Psoas muscle (tissue), 8 donors: Measurements from ENCODE around the gene EPO. TPM values are rescaled to one million over a fixed set of nuclear protein-coding genes. Genes with fewer than 3 reads are reported as not detected.

ENCODE experiments used
- ATAC-seq, 4 donors: fragments of 200-7000 bp; cut with Tn5 transposase; one replicate each; pipeline ENCODE4 v1.9.1; 2020; ENCODE audit warnings: moderate library complexity in 3 of 4, mild to moderate bottlenecking in 2 of 4
- DNase-seq, 2 donors: peaks; one replicate each; pipeline ENCODE4 v3.0.0-alpha.2; 2020
- H3K27ac ChIP-seq: fragments of 200-600 bp; one replicate; pipeline ENCODE4 v1.8.0; 2022
- H3K27me3 ChIP-seq, 3 donors: fragments of 200-600 bp in 1 of 3; one replicate each; pipeline versions ENCODE4 v1.6.1 to v1.8.0; 2013 to 2022; ENCODE audit warnings: low read length in 2 of 3, mild to moderate bottlenecking in 2 of 3, moderate library complexity in 1 of 3; ENCODE audit not compliant: insufficient read depth in 3 of 3
- H3K36me3 ChIP-seq, 2 donors: fragments of 200-600 bp in 1 of 2; one replicate each; pipeline versions ENCODE4 v1.6.1 to v1.8.0; 2013 to 2022; ENCODE audit warnings: low read depth in 1 of 2, mild to moderate bottlenecking in 1 of 2, moderate library complexity in 1 of 2; ENCODE audit not compliant: insufficient read depth in 1 of 2
- H3K4me1 ChIP-seq: fragments of 200-600 bp; one replicate; pipeline ENCODE4 v1.8.0; 2022
- H3K4me3 ChIP-seq: fragments of 200-600 bp; one replicate; pipeline ENCODE4 v1.8.0; 2022; ENCODE audit warnings: mild to moderate bottlenecking
- H3K9me3 ChIP-seq: fragments of 200-600 bp; one replicate; pipeline ENCODE4 v1.8.0; 2022
- CTCF ChIP-seq: fragments of 200-600 bp; IDR thresholded peaks from one replicate; pipeline ENCODE4 v1.8.0; 2022; ENCODE audit warnings: antibody characterized with exemption
- WGBS, 3 donors: extraction: QIAGEN DNeasy Blood & Tissue Kit; methylation state at CpG; one replicate each; pipeline versions ENCODE4 v1.1.6 to v1.1.7; 2013; 5-methylcytosine and 5-hydroxymethylcytosine counted together
- intact Hi-C, 2 donors: fragments of 100-400 bp; cut with DNase I; formaldehyde crosslinking; loops; one replicate each; pipeline versions ENCODE4 v1.11.0 to v1.14.2; 2022
- polyA plus RNA-seq, 3 donors: library from polyadenylated mRNA; stranded (reverse); fragments of 200-250 nt; gene quantifications; one replicate each; pipeline ENCODE4 v1.2.3, GENCODE V29; 2013
- total RNA-seq, 4 donors: library from RNA; stranded (reverse); fragmentation: NEBNext Ultra II Directional in 2 of 4; extraction: Animal tissue kit (Norgen Biotek cat#: 25700) in 2 of 4; gene quantifications; one replicate each; pipeline versions ENCODE4 v1.2.1 to v1.2.4, GENCODE V29; 2021 to 2023
- donor health status: healthy with polysubstance abuse.
- donor health status: DM: no; HTN: no; CAD: no; lungs with moderate emphysema.
- donor health status: Bipolar disorder and iron deficiency.
- donor health status: healthy.
- donor health status: DM: yes; HTN: yes; CAD: no.
- donor health status: DM: no; HTN: no; CAD: no.
- donor health status: DM: no; HTN: no; CAD: no.
- donor health status: DM: yes; HTN: yes; CAD: no.

The EPO gene
- total and polyA plus RNA-seq, 7 donors: not detected

- Histone ChIP-seq H3K4me3 (no peak overlapping the region), H3K9me3 (no peaks in the 10 kb centered on the region), H3K36me3 (no peaks in the 10 kb centered on the region), H3K27ac (no peak overlapping the region), H3K4me1 (no peaks in the 10 kb centered on the region), H3K27me3 (peaks cover 0 to 42% (median 14%) of the 10 kb centered on the region in 3 donors)
- TF ChIP-seq CTCF: no peak
- intact Hi-C loops: loop anchor here in 1 of 2 donors (10.0 kb wide), 1 partner anchor 245 kb away; the partner anchor contains the start of gene TSC22D4
- DNase-seq: no peak
- WGBS, 3 donors: 41 to 47% (median 46%) methylated on average over 8 of the region's 8 CpGs
- no peak for ATAC-seq
Measured at GRCh38 chr7:100719523-100720278, 567 bp upstream of the EPO start.

GRCh38 chr7:100720671-100721504 lies 620 bp downstream of the EPO start:
- H3K36me3 ChIP-seq: no peaks in the 10 kb centered on the region
- ATAC-seq: no peak
- WGBS, 3 donors: 3 to 6% (median 5%) methylated on average over 38 to 56 of the region's 56 CpGs
- no peak for TF ChIP-seq CTCF
- H3K27me3 ChIP-seq: peaks cover 0 to 42% (median 14%) of the 10 kb centered on the region in 3 donors
- intact Hi-C loops: loop anchor here in 1 of 2 donors (10.0 kb wide), 1 partner anchor 246 kb away; the partner anchor contains the start of gene TSC22D4
- H3K27ac ChIP-seq: no peak overlapping the region
- DNase-seq: no peak
- no peaks in the 10 kb centered on the region for H3K9me3 ChIP-seq
- no peaks in the 10 kb centered on the region for H3K4me1 ChIP-seq
- no peak overlapping the region for H3K4me3 ChIP-seq

GRCh38 chr7:100721505-100721812 lies 1.2 kb downstream of the EPO start:
- H3K9me3 ChIP-seq: no peaks in the 10 kb centered on the region
- ATAC-seq (no peak), DNase-seq (no peak)
- 78 to 86% (median 79%) methylated on average over 8 of the region's 8 CpGs for WGBS, 3 donors
- H3K36me3 ChIP-seq: no peaks in the 10 kb centered on the region
- no peak overlapping the region for H3K27ac ChIP-seq
- TF ChIP-seq CTCF: no peak
- H3K4me1 ChIP-seq: no peaks in the 10 kb centered on the region
- H3K4me3 ChIP-seq: no peak overlapping the region
- intact Hi-C loops: loop anchor here in 1 of 2 donors (10.0 kb wide), 1 partner anchor 247 kb away; the partner anchor contains the start of gene TSC22D4
- peaks cover 0 to 42% (median 14%) of the 10 kb centered on the region in 3 donors for H3K27me3 ChIP-seq

- no peak overlapping the region for H3K4me3 ChIP-seq
- H3K27ac ChIP-seq: no peak overlapping the region
- H3K36me3 ChIP-seq: no peaks in the 10 kb centered on the region
- no peaks in the 10 kb centered on the region for H3K9me3 ChIP-seq
- H3K27me3 ChIP-seq: peaks cover 0 to 42% (median 14%) of the 10 kb centered on the region in 3 donors
- intact Hi-C loops: loop anchor here in 1 of 2 donors (10.0 kb wide), 1 partner anchor 248 kb away; the partner anchor contains the start of gene TSC22D4
- DNase-seq (no peak), ATAC-seq (no peak)
- no peak for TF ChIP-seq CTCF
- no peaks in the 10 kb centered on the region for H3K4me1 ChIP-seq
- WGBS, 3 donors: 60 to 69% (median 65%) methylated on average over 17 of the region's 17 CpGs
Measured at GRCh38 chr7:100722480-100723212, 2.4 kb downstream of the EPO start.
